GM23338 (cell line): ENCODE measurements around the gene PPP2R2B. TPM values are rescaled to one million over a fixed set of nuclear protein-coding genes. Genes with fewer than 3 reads are reported as not detected.

ENCODE experiments used
- ATAC-seq: fragments of 200-7000 bp; cut with Tn5 transposase; 3 replicates; pipeline ENCODE4 v1.9.1; 2020
- DNase-seq: peaks from one replicate; pipeline ENCODE4 v3.0.0-alpha.2; 2015; ENCODE audit warnings: low spot score
- H2AFZ ChIP-seq: fragments of 200-600 bp; sonication (generic); 2 replicates; pipeline ENCODE4 v1.8.0; 2016; ENCODE audit warnings: antibody characterized with exemption, mild to moderate bottlenecking, moderate library complexity
- H3F3A ChIP-seq: fragments of 200-600 bp; sonication (generic); replicated peaks from 2 replicates; pipeline ENCODE4 v1.8.0; 2017; ENCODE audit warnings: antibody characterized with exemption, mixed run types, low read depth
- H3K27ac ChIP-seq: fragments of 200-600 bp; sonication (generic); 2 replicates; pipeline ENCODE4 v1.6.1; 2016; ENCODE audit warnings: low read depth
- H3K27me3 ChIP-seq: fragments of 200-600 bp; sonication (generic); 2 replicates; pipeline ENCODE4 v1.8.0; 2016; ENCODE audit warnings: mild to moderate bottlenecking, mixed run types, moderate library complexity; ENCODE audit not compliant: insufficient read depth
- H3K36me3 ChIP-seq: fragments of 200-600 bp; sonication (generic); 2 replicates; pipeline ENCODE4 v1.8.0; 2016; ENCODE audit warnings: mild to moderate bottlenecking; ENCODE audit not compliant: insufficient read depth
- H3K4me1 ChIP-seq: fragments of 200-600 bp; sonication (generic); 2 replicates; pipeline ENCODE4 v1.8.0; 2016; ENCODE audit warnings: mild to moderate bottlenecking, moderate library complexity; ENCODE audit not compliant: insufficient read depth
- H3K4me2 ChIP-seq: fragments of 200-600 bp; sonication (generic); 2 replicates; pipeline ENCODE4 v1.7.1; 2017; ENCODE audit warnings: mixed run types
- H3K4me3 ChIP-seq: fragments of 200-600 bp; sonication (generic); 2 replicates; pipeline ENCODE4 v1.6.1; 2016; ENCODE audit warnings: mixed run types
- H3K79me2 ChIP-seq: fragments of 200-600 bp; sonication (generic); replicated peaks from 2 replicates; pipeline ENCODE4 v1.8.0; 2017; ENCODE audit warnings: mild to moderate bottlenecking; ENCODE audit not compliant: insufficient read depth
- H3K9me2 ChIP-seq: fragments of 200-600 bp; sonication (generic); 2 replicates; pipeline ENCODE4 v1.8.0; 2017; ENCODE audit not compliant: insufficient read depth
- H4K20me1 ChIP-seq: fragments of 200-600 bp; sonication (generic); replicated peaks from 2 replicates; pipeline ENCODE4 v1.8.0; 2017; ENCODE audit warnings: mild to moderate bottlenecking; ENCODE audit not compliant: insufficient read depth
- H3K27ac Mint-ChIP-seq: 2 replicates; pipeline ENCODE4 v1.8.0; 2020; ENCODE audit warnings: inconsistent platforms, mild to moderate bottlenecking, moderate library complexity, mixed read lengths
- H3K27me3 Mint-ChIP-seq: 3 replicates; pipeline ENCODE4 v1.8.0; 2022; ENCODE audit warnings: low read depth, mild to moderate bottlenecking, moderate library complexity, mixed read lengths, inconsistent platforms; ENCODE audit not compliant: insufficient read depth, poor library complexity
- H3K36me3 Mint-ChIP-seq: 3 replicates; pipeline ENCODE4 v1.8.0; 2021; ENCODE audit warnings: low read depth, mild to moderate bottlenecking, inconsistent platforms, moderate library complexity, mixed read lengths
- H3K4me1 Mint-ChIP-seq: 3 replicates; pipeline ENCODE4 v1.8.0; 2020; ENCODE audit warnings: mild to moderate bottlenecking, inconsistent platforms, mixed read lengths
- H3K4me3 Mint-ChIP-seq: 3 replicates; pipeline ENCODE4 v1.8.0; 2021; ENCODE audit warnings: moderate library complexity, mild to moderate bottlenecking, inconsistent platforms, mixed read lengths
- H3K9me3 Mint-ChIP-seq: 3 replicates; pipeline ENCODE4 v1.8.0; 2020; ENCODE audit warnings: moderate library complexity, mild to moderate bottlenecking, inconsistent platforms, mixed read lengths
- CREB1 ChIP-seq: fragments of 250-450 bp; sonication (Bioruptor Pico); IDR thresholded peaks from 2 replicates; pipeline ENCODE4 v1.5.0; 2020; ENCODE audit warnings: low read depth, mild to moderate bottlenecking, moderate library complexity
- CTCF ChIP-seq, 2 experiments: fragments of 200-600 bp in 1 of 2; sonication (generic) in 1 of 2; conservative IDR thresholded peaks; 2 replicates each; pipeline versions ENCODE4 v1.5.1 to v1.6.1; 2016 to 2017; ENCODE audit warnings: antibody characterized with exemption in 2 of 2, low read depth in 2 of 2, mild to moderate bottlenecking in 2 of 2, moderate library complexity in 1 of 2
- EZH2 ChIP-seq: fragments of 200-600 bp; sonication (generic); IDR thresholded peaks from one replicate; pipeline ENCODE4 v1.8.0; 2017; ENCODE audit warnings: antibody characterized with exemption, mild to moderate bottlenecking, low read depth; ENCODE audit not compliant: unreplicated experiment
- NANOG ChIP-seq: IDR thresholded peaks from 2 replicates; pipeline ENCODE4 v1.6.1; 2016; ENCODE audit warnings: antibody characterized with exemption, borderline replicate concordance
- STAT1 ChIP-seq: IDR thresholded peaks from one replicate; pipeline ENCODE4 v1.6.1; 2016; ENCODE audit warnings: antibody characterized with exemption; ENCODE audit not compliant: unreplicated experiment
- ZNF114 ChIP-seq: fragments of 250-450 bp; sonication (Bioruptor Pico); IDR thresholded peaks from 2 replicates; pipeline ENCODE4 v1.5.0; 2020; ENCODE audit warnings: mild to moderate bottlenecking, moderate library complexity
- polyA plus RNA-seq: library from polyadenylated mRNA; unstranded; fragments of >200 nt; fragmentation: Nextera tagmentation; extraction: Ambion mirVana; gene quantifications from 2 replicates; pipeline ENCODE4 v1.2.1, GENCODE V29; 2016
- total RNA-seq: library from RNA; depleted of rRNA; stranded (reverse); fragments of >200 nt; shearing (Covaris generic); gene quantifications from 2 replicates; pipeline ENCODE4 v1.2.3, GENCODE V29; 2014
- TF ChIP-seq, protein P1 (sequence below): IDR thresholded peaks from one replicate; pipeline ENCODE4 v1.6.1; 2018; ENCODE audit warnings: antibody characterized with exemption; ENCODE audit not compliant: unreplicated experiment
- TF ChIP-seq, protein P2 (sequence below): fragments of 250-450 bp; sonication (Bioruptor Pico); IDR thresholded peaks from 2 replicates; pipeline ENCODE4 v1.5.0; 2020; ENCODE audit warnings: mild to moderate bottlenecking, moderate library complexity
- TF ChIP-seq, protein P3 (sequence below): IDR thresholded peaks from 2 replicates; pipeline ENCODE4 v1.6.1; 2016; ENCODE audit warnings: antibody characterized with exemption

The PPP2R2B gene
- total and polyA plus RNA-seq, 2 experiments from 2014 or later: 21.3 to 33.9 TPM

DNA sequence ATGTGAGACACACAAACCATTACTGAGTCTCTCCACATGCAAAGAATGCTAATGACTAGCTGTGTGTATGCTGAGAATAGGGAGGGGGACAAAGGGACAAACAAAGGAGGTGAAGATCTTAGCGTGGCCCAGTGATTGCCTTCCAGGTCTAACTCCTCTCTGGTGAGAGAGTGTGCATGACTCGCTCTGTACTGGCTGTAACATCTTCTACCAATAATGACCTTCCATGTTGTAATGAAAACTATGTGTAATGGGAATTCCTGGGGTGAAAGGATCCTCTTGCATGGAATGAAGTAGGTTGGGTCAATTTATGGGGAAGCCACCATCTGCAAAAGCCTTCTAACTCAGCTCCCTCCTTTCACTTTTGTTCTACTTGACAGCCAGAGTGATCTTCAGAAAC is 338.1 kb downstream of the PPP2R2B start:
- Mint-ChIP-seq H3K27ac (no peak overlapping the region), H3K27me3 (no peaks in the 10 kb centered on the region), H3K36me3 (no peaks in the 10 kb centered on the region), H3K4me1 (peaks cover 6% of the 10 kb centered on the region; the same call in 1 of the 3 replicates), H3K4me3 (no peak overlapping the region), H3K9me3 (no peaks in the 10 kb centered on the region)
- TF ChIP-seq NANOG (no peak), CTCF (conservative IDR thresholded peaks at IDR 0.05; ENCODE audit: low read depth in 2 of 2) (no peak), STAT1 (no peak), ZNF114 (CRISPR knock-in tag) (no peak), EZH2 (no peak), CREB1 (CRISPR knock-in tag) (no peak)
- TF ChIP-seq, protein P1, sequence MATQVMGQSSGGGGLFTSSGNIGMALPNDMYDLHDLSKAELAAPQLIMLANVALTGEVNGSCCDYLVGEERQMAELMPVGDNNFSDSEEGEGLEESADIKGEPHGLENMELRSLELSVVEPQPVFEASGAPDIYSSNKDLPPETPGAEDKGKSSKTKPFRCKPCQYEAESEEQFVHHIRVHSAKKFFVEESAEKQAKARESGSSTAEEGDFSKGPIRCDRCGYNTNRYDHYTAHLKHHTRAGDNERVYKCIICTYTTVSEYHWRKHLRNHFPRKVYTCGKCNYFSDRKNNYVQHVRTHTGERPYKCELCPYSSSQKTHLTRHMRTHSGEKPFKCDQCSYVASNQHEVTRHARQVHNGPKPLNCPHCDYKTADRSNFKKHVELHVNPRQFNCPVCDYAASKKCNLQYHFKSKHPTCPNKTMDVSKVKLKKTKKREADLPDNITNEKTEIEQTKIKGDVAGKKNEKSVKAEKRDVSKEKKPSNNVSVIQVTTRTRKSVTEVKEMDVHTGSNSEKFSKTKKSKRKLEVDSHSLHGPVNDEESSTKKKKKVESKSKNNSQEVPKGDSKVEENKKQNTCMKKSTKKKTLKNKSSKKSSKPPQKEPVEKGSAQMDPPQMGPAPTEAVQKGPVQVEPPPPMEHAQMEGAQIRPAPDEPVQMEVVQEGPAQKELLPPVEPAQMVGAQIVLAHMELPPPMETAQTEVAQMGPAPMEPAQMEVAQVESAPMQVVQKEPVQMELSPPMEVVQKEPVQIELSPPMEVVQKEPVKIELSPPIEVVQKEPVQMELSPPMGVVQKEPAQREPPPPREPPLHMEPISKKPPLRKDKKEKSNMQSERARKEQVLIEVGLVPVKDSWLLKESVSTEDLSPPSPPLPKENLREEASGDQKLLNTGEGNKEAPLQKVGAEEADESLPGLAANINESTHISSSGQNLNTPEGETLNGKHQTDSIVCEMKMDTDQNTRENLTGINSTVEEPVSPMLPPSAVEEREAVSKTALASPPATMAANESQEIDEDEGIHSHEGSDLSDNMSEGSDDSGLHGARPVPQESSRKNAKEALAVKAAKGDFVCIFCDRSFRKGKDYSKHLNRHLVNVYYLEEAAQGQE: no peak
- TF ChIP-seq, protein P2, sequence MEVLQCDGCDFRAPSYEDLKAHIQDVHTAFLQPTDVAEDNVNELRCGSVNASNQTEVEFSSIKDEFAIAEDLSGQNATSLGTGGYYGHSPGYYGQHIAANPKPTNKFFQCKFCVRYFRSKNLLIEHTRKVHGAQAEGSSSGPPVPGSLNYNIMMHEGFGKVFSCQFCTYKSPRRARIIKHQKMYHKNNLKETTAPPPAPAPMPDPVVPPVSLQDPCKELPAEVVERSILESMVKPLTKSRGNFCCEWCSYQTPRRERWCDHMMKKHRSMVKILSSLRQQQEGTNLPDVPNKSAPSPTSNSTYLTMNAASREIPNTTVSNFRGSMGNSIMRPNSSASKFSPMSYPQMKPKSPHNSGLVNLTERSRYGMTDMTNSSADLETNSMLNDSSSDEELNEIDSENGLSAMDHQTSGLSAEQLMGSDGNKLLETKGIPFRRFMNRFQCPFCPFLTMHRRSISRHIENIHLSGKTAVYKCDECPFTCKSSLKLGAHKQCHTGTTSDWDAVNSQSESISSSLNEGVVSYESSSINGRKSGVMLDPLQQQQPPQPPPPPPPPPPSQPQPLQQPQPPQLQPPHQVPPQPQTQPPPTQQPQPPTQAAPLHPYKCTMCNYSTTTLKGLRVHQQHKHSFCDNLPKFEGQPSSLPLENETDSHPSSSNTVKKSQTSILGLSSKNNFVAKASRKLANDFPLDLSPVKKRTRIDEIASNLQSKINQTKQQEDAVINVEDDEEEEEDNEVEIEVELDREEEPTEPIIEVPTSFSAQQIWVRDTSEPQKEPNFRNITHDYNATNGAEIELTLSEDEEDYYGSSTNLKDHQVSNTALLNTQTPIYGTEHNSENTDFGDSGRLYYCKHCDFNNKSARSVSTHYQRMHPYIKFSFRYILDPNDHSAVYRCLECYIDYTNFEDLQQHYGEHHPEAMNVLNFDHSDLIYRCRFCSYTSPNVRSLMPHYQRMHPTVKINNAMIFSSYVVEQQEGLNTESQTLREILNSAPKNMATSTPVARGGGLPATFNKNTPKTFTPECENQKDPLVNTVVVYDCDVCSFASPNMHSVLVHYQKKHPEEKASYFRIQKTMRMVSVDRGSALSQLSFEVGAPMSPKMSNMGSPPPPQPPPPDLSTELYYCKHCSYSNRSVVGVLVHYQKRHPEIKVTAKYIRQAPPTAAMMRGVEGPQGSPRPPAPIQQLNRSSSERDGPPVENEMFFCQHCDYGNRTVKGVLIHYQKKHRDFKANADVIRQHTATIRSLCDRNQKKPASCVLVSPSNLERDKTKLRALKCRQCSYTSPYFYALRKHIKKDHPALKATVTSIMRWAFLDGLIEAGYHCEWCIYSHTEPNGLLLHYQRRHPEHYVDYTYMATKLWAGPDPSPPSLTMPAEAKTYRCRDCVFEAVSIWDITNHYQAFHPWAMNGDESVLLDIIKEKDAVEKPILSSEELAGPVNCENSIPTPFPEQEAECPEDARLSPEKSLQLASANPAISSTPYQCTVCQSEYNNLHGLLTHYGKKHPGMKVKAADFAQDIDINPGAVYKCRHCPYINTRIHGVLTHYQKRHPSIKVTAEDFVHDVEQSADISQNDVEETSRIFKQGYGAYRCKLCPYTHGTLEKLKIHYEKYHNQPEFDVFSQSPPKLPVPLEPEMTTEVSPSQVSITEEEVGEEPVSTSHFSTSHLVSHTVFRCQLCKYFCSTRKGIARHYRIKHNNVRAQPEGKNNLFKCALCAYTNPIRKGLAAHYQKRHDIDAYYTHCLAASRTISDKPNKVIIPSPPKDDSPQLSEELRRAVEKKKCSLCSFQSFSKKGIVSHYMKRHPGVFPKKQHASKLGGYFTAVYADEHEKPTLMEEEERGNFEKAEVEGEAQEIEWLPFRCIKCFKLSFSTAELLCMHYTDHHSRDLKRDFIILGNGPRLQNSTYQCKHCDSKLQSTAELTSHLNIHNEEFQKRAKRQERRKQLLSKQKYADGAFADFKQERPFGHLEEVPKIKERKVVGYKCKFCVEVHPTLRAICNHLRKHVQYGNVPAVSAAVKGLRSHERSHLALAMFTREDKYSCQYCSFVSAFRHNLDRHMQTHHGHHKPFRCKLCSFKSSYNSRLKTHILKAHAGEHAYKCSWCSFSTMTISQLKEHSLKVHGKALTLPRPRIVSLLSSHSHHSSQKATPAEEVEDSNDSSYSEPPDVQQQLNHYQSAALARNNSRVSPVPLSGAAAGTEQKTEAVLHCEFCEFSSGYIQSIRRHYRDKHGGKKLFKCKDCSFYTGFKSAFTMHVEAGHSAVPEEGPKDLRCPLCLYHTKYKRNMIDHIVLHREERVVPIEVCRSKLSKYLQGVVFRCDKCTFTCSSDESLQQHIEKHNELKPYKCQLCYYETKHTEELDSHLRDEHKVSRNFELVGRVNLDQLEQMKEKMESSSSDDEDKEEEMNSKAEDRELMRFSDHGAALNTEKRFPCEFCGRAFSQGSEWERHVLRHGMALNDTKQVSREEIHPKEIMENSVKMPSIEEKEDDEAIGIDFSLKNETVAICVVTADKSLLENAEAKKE (CRISPR knock-in tag): no peak
- TF ChIP-seq, protein P3, sequence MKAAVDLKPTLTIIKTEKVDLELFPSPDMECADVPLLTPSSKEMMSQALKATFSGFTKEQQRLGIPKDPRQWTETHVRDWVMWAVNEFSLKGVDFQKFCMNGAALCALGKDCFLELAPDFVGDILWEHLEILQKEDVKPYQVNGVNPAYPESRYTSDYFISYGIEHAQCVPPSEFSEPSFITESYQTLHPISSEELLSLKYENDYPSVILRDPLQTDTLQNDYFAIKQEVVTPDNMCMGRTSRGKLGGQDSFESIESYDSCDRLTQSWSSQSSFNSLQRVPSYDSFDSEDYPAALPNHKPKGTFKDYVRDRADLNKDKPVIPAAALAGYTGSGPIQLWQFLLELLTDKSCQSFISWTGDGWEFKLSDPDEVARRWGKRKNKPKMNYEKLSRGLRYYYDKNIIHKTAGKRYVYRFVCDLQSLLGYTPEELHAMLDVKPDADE: no peak
- H3F3A ChIP-seq: no peaks in the 10 kb centered on the region
- H2AFZ ChIP-seq: peak overlapping the region; percentile 29; the same call in 1 of the 2 replicates
- H4K20me1 ChIP-seq: no peaks in the 10 kb centered on the region
- no peak overlapping the region for H3K4me2 ChIP-seq
- H3K9me2 ChIP-seq: no peaks in the 10 kb centered on the region
- H3K4me3 ChIP-seq: no peak overlapping the region
- no peaks in the 10 kb centered on the region for H3K4me1 ChIP-seq
- no peaks in the 10 kb centered on the region for H3K27me3 ChIP-seq
- H3K79me2 ChIP-seq: no peaks in the 10 kb centered on the region
- DNase-seq (no peak), ATAC-seq (no peak)
- no peaks in the 10 kb centered on the region for H3K36me3 ChIP-seq
- no peak overlapping the region for H3K27ac ChIP-seq
